HepG2 (cell line): Measurements from ENCODE around the gene ZNF384. TPM values are rescaled to one million over a fixed set of nuclear protein-coding genes. Genes with fewer than 3 reads are reported as not detected.

Experiments used
- AKAP8 ChIP-seq: sonication (generic); formaldehyde crosslinking; IDR thresholded peaks from 2 replicates; pipeline ENCODE4 v1.5.1; 2020; ENCODE audit warnings: mild to moderate bottlenecking, missing genetic modification reagents
- GATAD1 ChIP-seq: IDR thresholded peaks from 2 replicates; pipeline ENCODE4 v1.6.1; 2016; ENCODE audit warnings: missing genetic modification reagents, missing compliant biosample characterization
- GLMP ChIP-seq: sonication (generic); formaldehyde crosslinking; IDR thresholded peaks from 2 replicates; pipeline ENCODE4 v1.9.0; 2021; ENCODE audit warnings: missing genetic modification reagents, mild to moderate bottlenecking, borderline replicate concordance
- GPBP1L1 ChIP-seq: sonication (generic); formaldehyde crosslinking; IDR thresholded peaks from 2 replicates; pipeline ENCODE4 v1.5.0; 2020; ENCODE audit warnings: mild to moderate bottlenecking, missing genetic modification reagents
- HNRNPK ChIP-seq: fragments of 200-400 bp; formaldehyde crosslinking; IDR thresholded peaks from 2 replicates; pipeline ENCODE4 v1.6.1; 2018; ENCODE audit warnings: low read length, low read depth, moderate library complexity, mild to moderate bottlenecking; ENCODE audit not compliant: poor library complexity, severe bottlenecking
- MZF1 ChIP-seq: sonication (generic); formaldehyde crosslinking; IDR thresholded peaks from 2 replicates; pipeline ENCODE4 v1.8.1; 2023; ENCODE audit warnings: mild to moderate bottlenecking, missing genetic modification reagents, borderline replicate concordance
- PHB2 ChIP-seq: fragments of 450-650 bp; IDR thresholded peaks from 2 replicates; pipeline ENCODE4 v1.6.1; 2018; ENCODE audit not compliant: partially characterized antibody
- PLSCR1 ChIP-seq: sonication (generic); formaldehyde crosslinking; IDR thresholded peaks from 2 replicates; pipeline ENCODE4 v1.5.0; 2020; ENCODE audit warnings: missing genetic modification reagents, mild to moderate bottlenecking, borderline replicate concordance
- XBP1 ChIP-seq: sonication (generic); formaldehyde crosslinking; IDR thresholded peaks from 2 replicates; pipeline ENCODE4 v1.5.0; 2020; ENCODE audit warnings: missing genetic modification reagents
- ZFP36L1 ChIP-seq: sonication (generic); formaldehyde crosslinking; IDR thresholded peaks from 2 replicates; pipeline ENCODE4 v1.8.0; 2022; ENCODE audit warnings: mild to moderate bottlenecking, missing genetic modification reagents, moderate library complexity
- ZFP36L2 ChIP-seq: sonication (generic); formaldehyde crosslinking; IDR thresholded peaks from 2 replicates; pipeline ENCODE4 v1.4.0; 2020; ENCODE audit warnings: missing genetic modification reagents
- ZNF10 ChIP-seq: sonication (generic); formaldehyde crosslinking; IDR thresholded peaks from 2 replicates; pipeline ENCODE4 v1.4.0; 2020; ENCODE audit warnings: mild to moderate bottlenecking, low read depth, missing genetic modification reagents, borderline replicate concordance
- ZNF280D ChIP-seq: sonication (generic); formaldehyde crosslinking; IDR thresholded peaks from 2 replicates; pipeline ENCODE4 v1.5.1; 2020; ENCODE audit warnings: mild to moderate bottlenecking, missing genetic modification reagents
- ZNF333 ChIP-seq: sonication (generic); formaldehyde crosslinking; IDR thresholded peaks from 2 replicates; pipeline ENCODE4 v1.4.0; 2020; ENCODE audit warnings: mild to moderate bottlenecking, missing genetic modification reagents, borderline replicate concordance
- ZNF512 ChIP-seq: sonication (generic); formaldehyde crosslinking; IDR thresholded peaks from 2 replicates; pipeline ENCODE4 v1.4.0; 2020; ENCODE audit warnings: mild to moderate bottlenecking, missing genetic modification reagents
- ZNF513 ChIP-seq: sonication (generic); formaldehyde crosslinking; conservative IDR thresholded peaks from 2 replicates; pipeline ENCODE4 v1.5.0; 2020; ENCODE audit warnings: missing genetic modification reagents
- ZNF660 ChIP-seq: sonication (generic); formaldehyde crosslinking; IDR thresholded peaks from 2 replicates; pipeline ENCODE4 v1.5.1; 2020; ENCODE audit warnings: mild to moderate bottlenecking, low read depth, missing genetic modification reagents, borderline replicate concordance
- polyA plus RNA-seq, 8 experiments: library from polyadenylated mRNA; depleted of rRNA in 3 of 8; stranded (reverse) in 7 of 8; unstranded in 1 of 8; fragments of >200 nt; fragmentation: Illumina TruSeq in 4 of 8; extraction: Trizol in 4 of 8; gene quantifications; 2 replicates each; pipeline versions ENCODE4 v1.2.1 to v1.2.3, GENCODE V29; 2011 to 2016; ENCODE audit warnings: low read depth in 4 of 8, missing spikeins in 1 of 8, mixed read lengths in 1 of 8; ENCODE audit not compliant: insufficient read depth in 1 of 8
- total RNA-seq, 5 experiments: library from RNA; depleted of rRNA; stranded (reverse); fragments of >200 nt; fragmentation: Illumina TruSeq; extraction: Trizol; gene quantifications; 2 replicates each; pipeline ENCODE4 v1.2.3, GENCODE V29; 2016; ENCODE audit warnings: low read depth in 1 of 5

The ZNF384 gene
- total and polyA plus RNA-seq, 2 of the 13 experiments (the other 11 are each of a cell fraction or from before 2014, with no cell fraction given), result 23.6 to 55.3 TPM

- TF ChIP-seq ZNF10 (CRISPR knock-in tag) (no peak), ZNF660 (CRISPR knock-in tag) (no peak), GATAD1 (CRISPR knock-in tag) (peak; percentile 91), ZNF512 (CRISPR knock-in tag) (no peak), XBP1 (no peak), ZNF333 (CRISPR knock-in tag) (peak; percentile 80; the same call in 1 of the 2 replicates), ZNF280D (CRISPR knock-in tag) (0 out of 2 replicates have a peak, but pooled peaks have one; percentile 12), MZF1 (no peak), GPBP1L1 (CRISPR knock-in tag) (no peak), AKAP8 (no peak), PHB2 (no peak), ZFP36L2 (no peak), PLSCR1 (no peak), GLMP (no peak), ZNF513 (no peak), HNRNPK (peak; percentile 100), ZFP36L1 (CRISPR knock-in tag) (no peak)
Observed at GRCh38 chr12:6688999-6689882, at the start of gene ZNF384 (continued).
